Upper lobe of right lung (tissue), 1 donor: ENCODE results near the gene PRLH. TPM values are rescaled to one million over a fixed set of nuclear protein-coding genes. Genes with fewer than 3 reads are reported as not detected.

ENCODE experiments used
- ATAC-seq: fragments of 200-7000 bp; cut with Tn5 transposase; one replicate; pipeline ENCODE4 v1.9.1; 2020; ENCODE audit warnings: mild to moderate bottlenecking, moderate library complexity
- DNase-seq: peaks from one replicate; pipeline ENCODE4 v3.0.0-alpha.2; 2020
- H3K27ac ChIP-seq: fragments of 200-600 bp; one replicate; pipeline ENCODE4 v1.8.0; 2022
- H3K27me3 ChIP-seq: fragments of 200-600 bp; one replicate; pipeline ENCODE4 v1.8.0; 2022; ENCODE audit warnings: mild to moderate bottlenecking
- H3K36me3 ChIP-seq: fragments of 200-600 bp; one replicate; pipeline ENCODE4 v1.8.0; 2022
- H3K4me1 ChIP-seq: fragments of 200-600 bp; one replicate; pipeline ENCODE4 v1.8.0; 2022
- H3K4me3 ChIP-seq: fragments of 200-600 bp; one replicate; pipeline ENCODE4 v1.8.0; 2022; ENCODE audit warnings: mild to moderate bottlenecking
- H3K9me3 ChIP-seq: fragments of 200-600 bp; one replicate; pipeline ENCODE4 v1.8.0; 2022
- intact Hi-C: fragments of 100-400 bp; cut with DNase I; formaldehyde crosslinking; loops from one replicate; pipeline ENCODE4 v1.11.0; 2022
- total RNA-seq: library from RNA; stranded (reverse); fragmentation: NEBNext Ultra II Directional; extraction: Animal tissue kit (Norgen Biotek cat#: 25700); gene quantifications from one replicate; pipeline ENCODE4 v1.2.1, GENCODE V29; 2021
- TF ChIP-seq, protein P1 (sequence below): fragments of 200-600 bp; IDR thresholded peaks from one replicate; pipeline ENCODE4 v1.8.0; 2022; ENCODE audit warnings: antibody characterized with exemption
- donor health status: DM: no; HTN: yes; CAD: no; lungs with severe emphysema.

PRLH gene
- total RNA-seq, 1 donor from 2014 or later = not detected

DNA sequence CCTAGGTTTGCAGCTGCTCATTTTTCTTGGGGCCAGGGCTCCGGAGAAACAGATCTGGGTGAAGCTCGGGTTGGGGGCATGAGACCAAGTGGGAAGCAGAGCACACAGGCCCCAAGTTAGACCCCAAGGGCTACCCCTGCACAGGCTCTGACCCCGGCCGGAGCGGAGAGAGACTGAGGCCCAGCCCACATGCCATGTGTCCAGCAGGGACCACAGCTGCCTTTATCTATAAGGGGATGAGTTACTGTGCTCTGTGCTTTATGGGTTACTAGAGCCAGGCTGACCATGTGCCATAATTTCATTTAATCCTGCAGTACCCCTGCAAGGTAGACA is 30.3 kb upstream of the PRLH start:
- peaks cover 44% of the 10 kb centered on the region for H3K36me3 ChIP-seq
- peaks cover 4% of the 10 kb centered on the region for H3K4me1 ChIP-seq
- no peaks in the 10 kb centered on the region for H3K27me3 ChIP-seq
- DNase-seq (no peak), ATAC-seq (no peak)
- no peaks in the 10 kb centered on the region for H3K9me3 ChIP-seq
- TF ChIP-seq, protein P1, sequence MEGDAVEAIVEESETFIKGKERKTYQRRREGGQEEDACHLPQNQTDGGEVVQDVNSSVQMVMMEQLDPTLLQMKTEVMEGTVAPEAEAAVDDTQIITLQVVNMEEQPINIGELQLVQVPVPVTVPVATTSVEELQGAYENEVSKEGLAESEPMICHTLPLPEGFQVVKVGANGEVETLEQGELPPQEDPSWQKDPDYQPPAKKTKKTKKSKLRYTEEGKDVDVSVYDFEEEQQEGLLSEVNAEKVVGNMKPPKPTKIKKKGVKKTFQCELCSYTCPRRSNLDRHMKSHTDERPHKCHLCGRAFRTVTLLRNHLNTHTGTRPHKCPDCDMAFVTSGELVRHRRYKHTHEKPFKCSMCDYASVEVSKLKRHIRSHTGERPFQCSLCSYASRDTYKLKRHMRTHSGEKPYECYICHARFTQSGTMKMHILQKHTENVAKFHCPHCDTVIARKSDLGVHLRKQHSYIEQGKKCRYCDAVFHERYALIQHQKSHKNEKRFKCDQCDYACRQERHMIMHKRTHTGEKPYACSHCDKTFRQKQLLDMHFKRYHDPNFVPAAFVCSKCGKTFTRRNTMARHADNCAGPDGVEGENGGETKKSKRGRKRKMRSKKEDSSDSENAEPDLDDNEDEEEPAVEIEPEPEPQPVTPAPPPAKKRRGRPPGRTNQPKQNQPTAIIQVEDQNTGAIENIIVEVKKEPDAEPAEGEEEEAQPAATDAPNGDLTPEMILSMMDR = no peak
- H3K4me3 ChIP-seq = no peak overlapping the region
- intact Hi-C loops = no loop called here
- H3K27ac ChIP-seq = no peak overlapping the region

DNA sequence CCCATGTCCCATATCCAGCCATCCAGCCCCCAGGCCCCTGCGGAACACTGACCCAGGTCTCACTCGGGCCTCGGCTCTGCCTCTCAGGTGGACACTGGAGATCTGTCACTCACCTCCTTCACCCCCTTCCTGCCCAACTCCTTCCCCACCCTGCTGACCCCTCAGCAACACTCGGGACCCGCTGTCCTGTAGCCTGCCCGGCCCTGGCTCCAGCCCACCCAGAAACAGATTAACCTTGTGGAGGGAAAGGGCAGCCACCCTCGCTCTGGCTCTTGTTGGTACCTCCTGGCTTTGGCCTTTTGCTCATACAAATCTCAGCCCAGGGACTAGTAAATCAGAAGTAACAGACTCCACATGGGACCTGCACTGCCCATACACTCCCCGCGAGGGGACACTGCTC is 29.8 kb upstream of the PRLH start:
- ATAC-seq (no peak), DNase-seq (no peak)
- Histone ChIP-seq H3K27ac (no peak overlapping the region), H3K4me3 (no peak overlapping the region), H3K4me1 (peaks cover 4% of the 10 kb centered on the region), H3K36me3 (peaks cover 49% of the 10 kb centered on the region), H3K9me3 (no peaks in the 10 kb centered on the region), H3K27me3 (no peaks in the 10 kb centered on the region)
- intact Hi-C loops = no loop called here
- TF ChIP-seq, protein P1 = no peak

DNA sequence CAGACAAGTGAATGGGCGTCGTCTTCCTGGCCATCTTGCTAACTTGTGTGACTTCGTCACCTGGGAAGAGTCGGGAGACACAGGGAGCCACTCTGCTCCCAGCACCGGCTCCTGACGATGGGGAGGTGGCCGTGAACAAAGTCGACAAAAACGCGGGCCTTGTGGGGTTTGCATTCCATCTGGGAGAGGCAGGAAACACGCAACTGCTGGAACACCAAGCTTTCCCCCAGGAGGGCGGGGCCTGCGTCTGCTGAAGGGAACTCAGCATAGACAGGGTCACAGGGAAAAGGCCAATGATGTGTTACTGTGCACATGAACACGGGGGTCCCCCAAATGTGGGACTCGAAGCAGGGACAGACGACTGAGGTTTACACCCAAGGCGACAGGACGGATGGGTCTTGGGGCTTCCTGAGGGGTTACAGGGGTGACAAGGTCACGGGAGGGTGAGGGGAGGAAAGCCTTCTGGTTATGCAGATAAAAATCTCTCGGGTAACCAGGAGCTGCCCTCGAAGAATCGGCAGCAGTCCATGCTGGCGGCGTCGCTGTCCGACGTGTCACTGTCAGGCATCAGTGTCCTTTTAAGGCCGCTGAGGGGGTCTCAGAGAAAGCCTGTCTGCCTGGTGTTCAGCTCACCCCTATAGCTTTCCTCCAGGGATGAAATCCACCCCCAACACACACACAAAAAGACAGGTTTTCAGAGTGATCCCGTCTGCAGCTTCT is 28.2 kb upstream of the PRLH start:
- ATAC-seq (no peak), DNase-seq (no peak)
- TF ChIP-seq, protein P1 = no peak

DNA sequence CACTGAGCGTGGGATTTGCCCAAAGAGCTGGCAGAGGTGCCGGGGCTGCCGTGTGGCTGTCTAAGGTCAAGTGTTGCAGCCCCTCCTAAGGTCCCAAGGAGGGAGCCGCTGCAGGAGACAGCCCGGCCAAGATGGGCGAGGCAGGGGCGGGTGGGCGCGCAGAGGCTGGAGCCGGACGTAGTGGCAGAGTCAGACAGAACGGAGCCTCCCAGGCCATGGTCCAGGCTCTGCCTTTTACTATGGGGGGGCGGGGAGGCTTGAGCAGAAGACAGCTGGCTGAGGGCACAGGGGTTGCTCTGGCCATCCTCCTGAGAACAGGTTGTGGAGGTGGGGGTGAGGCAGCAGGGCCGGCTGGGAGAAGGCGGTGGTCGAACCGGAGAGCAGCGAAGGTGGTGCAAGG is 27.5 kb upstream of the PRLH start:
- intact Hi-C loops = no loop called here
- peaks cover 42% of the 10 kb centered on the region for H3K36me3 ChIP-seq
- no peaks in the 10 kb centered on the region for H3K27me3 ChIP-seq
- no peak overlapping the region for H3K4me3 ChIP-seq
- DNase-seq = no peak
- TF ChIP-seq, protein P1 = no peak
- H3K27ac ChIP-seq = no peak overlapping the region
- H3K4me1 ChIP-seq = peaks cover 4% of the 10 kb centered on the region
- ATAC-seq = no peak
- H3K9me3 ChIP-seq = no peaks in the 10 kb centered on the region

More for the DNA sequence above, 28.2 kb upstream of the PRLH start:
- no peak overlapping the region for H3K4me3 ChIP-seq
- H3K27me3 ChIP-seq = no peaks in the 10 kb centered on the region
- H3K9me3 ChIP-seq = no peaks in the 10 kb centered on the region
- no peak overlapping the region for H3K27ac ChIP-seq
- H3K4me1 ChIP-seq = peaks cover 4% of the 10 kb centered on the region
- intact Hi-C loops = no loop called here
- peaks cover 42% of the 10 kb centered on the region for H3K36me3 ChIP-seq

DNA sequence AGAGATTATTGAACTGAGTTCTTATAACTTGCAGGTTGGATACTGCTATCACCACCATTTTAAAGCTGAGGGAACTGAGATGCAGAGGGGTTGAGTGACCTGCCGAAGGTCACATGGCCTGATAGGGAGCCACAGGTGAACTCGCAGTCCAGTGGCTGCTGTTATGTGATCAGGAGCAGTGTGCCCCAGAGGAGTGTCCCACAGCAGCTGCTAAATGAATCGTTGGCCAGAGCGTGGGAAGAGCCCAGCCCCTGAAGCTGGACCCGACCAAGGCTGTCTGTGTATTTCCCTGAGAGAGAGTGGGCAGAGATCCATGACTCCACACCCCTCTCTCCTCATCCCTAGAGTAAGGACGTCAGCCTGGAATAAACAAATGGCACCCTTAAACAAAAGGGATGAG is 26.7 kb upstream of the PRLH start:
- no peak for DNase-seq
- Histone ChIP-seq H3K36me3 (peaks cover 42% of the 10 kb centered on the region), H3K4me3 (no peak overlapping the region), H3K9me3 (no peaks in the 10 kb centered on the region), H3K4me1 (peaks cover 4% of the 10 kb centered on the region), H3K27ac (no peak overlapping the region), H3K27me3 (no peaks in the 10 kb centered on the region)
- intact Hi-C loops = no loop called here
- TF ChIP-seq, protein P1 = no peak
- ATAC-seq = no peak
